ENCODE results near the gene CPNE6. TPM values are rescaled to one million over a fixed set of nuclear protein-coding genes. Genes with fewer than 3 reads are reported as not detected.
A peak's percentile ranks its signal among the peaks of the same experiment; 100 is the strongest.

CPNE6 gene
- total RNA-seq, 1 experiment from 2014 or later: not detected

DNA sequence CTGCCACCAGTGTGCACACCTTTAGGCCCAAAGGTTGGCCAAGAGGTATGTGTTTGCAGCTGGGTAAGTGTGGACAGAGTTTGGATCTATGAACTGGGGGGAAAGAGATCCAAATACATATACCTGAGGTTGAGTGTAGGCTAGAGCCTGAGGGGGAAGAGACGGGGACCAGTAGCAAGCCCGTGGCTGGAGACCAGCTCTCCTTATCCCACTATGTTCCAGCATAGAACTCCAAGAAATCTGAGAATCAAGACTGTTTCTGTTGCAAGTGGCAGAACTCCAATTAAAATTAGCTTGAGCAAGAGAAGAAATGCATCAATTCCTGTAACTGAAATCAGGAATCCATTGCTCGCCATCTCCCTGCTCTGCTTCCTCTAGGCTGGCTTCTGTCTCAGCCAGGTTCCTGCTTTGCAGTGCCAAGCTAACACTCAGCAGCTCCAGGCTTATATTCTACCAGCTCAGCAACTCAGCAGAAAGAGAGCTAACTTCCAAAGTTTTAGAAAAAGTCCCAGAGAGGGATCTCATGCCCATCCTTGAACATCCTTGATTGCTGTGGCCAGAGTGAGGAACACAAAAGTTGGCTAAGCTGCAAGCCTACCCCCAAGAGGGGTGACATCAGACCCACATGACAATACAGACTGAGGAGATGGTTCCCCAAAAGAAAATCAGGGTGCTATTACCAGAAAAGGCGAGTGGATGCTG lies 21.3 kb downstream of the CPNE6 start:
- DNase-seq (ENCODE audit: low spot score): no peak
- TF ChIP-seq, protein P1, sequence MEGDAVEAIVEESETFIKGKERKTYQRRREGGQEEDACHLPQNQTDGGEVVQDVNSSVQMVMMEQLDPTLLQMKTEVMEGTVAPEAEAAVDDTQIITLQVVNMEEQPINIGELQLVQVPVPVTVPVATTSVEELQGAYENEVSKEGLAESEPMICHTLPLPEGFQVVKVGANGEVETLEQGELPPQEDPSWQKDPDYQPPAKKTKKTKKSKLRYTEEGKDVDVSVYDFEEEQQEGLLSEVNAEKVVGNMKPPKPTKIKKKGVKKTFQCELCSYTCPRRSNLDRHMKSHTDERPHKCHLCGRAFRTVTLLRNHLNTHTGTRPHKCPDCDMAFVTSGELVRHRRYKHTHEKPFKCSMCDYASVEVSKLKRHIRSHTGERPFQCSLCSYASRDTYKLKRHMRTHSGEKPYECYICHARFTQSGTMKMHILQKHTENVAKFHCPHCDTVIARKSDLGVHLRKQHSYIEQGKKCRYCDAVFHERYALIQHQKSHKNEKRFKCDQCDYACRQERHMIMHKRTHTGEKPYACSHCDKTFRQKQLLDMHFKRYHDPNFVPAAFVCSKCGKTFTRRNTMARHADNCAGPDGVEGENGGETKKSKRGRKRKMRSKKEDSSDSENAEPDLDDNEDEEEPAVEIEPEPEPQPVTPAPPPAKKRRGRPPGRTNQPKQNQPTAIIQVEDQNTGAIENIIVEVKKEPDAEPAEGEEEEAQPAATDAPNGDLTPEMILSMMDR (conservative IDR thresholded peaks at IDR 0.05; ENCODE audit: low read depth, low read length): no peak
- TF ChIP-seq EZH2 (IDR thresholded peaks at IDR 0.05; ENCODE audit: borderline replicate concordance, low read depth, low read length, poor library complexity, severe bottlenecking): no peak
- ChIA-PET CTCF (interaction anchor here (1.4 kb wide), 1 partner anchor 34 kb away, joined by 3 read pairs; no protein-coding TSS in a partner anchor), POLR2A (ENCODE audit: low non-redundant PET) (interaction anchor here (0.6 to 0.8 kb wide), 2 partner anchors 22 to 171 kb away, joined by 3 to 4 read pairs; partner anchors contain the start of genes DCAF11 and NRL)
- Histone ChIP-seq H3K4me1 (ENCODE audit: insufficient read depth, low read length, poor library complexity, severe bottlenecking) (peaks cover 12% of the 10 kb centered on the region), H3K27ac (ENCODE audit: low read depth, low read length, poor library complexity, severe bottlenecking) (peak overlapping the region; percentile 94), H3K9me3 (ENCODE audit: low read depth, low read length, poor library complexity, severe bottlenecking) (no peaks in the 10 kb centered on the region), H3K36me3 (ENCODE audit: insufficient read depth, low read length, poor library complexity, severe bottlenecking) (no peaks in the 10 kb centered on the region), H3K27me3 (replicated peaks; ENCODE audit: insufficient read depth, low read depth, low read length, poor library complexity) (no peaks in the 10 kb centered on the region), H3K4me3 (ENCODE audit: low read depth, low read length, poor library complexity, severe bottlenecking) (no peak overlapping the region)
- intact Hi-C loops (cut with micrococcal nuclease; ENCODE audit: unreplicated experiment): no loop called here
- no TSS peak for BruUV-seq (replicated peaks)

DNA sequence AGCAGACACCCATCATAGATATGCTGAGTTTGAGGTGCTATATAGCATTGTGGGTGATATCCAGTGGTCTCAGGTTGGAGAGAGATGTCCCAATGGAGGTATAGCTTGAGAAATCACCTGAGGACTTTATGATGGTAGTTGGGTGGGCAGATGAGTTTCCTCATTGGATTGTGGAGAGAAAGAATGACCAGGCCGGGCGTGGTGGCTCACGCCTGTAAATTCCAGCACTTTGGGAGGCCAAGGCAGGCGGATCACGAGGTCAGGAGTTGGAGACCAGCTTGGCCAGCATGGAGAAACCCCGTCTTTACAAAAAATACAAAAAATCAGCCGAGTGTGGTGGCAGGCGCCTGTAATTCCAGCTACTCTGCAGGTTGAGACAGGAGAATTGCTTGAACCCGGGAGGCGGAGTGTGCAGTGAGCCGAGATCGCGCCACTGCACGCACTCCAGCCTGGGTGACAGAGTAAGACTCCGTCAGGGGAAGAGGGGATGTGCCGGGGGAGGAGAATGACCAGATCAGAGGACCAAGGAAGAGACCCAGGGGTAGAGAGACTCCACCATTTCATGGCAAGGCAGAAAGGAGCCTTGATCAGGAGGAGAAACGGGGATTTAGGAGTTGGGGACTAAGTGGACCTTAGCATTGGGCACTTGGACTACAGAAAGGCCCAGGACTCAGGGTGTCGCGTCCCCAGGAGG lies 22.0 kb downstream of the CPNE6 start:
- Histone ChIP-seq H3K36me3 (ENCODE audit: insufficient read depth, low read length, poor library complexity, severe bottlenecking) (peaks cover 3% of the 10 kb centered on the region), H3K9me3 (ENCODE audit: low read depth, low read length, poor library complexity, severe bottlenecking) (no peaks in the 10 kb centered on the region), H3K27me3 (replicated peaks; ENCODE audit: insufficient read depth, low read depth, low read length, poor library complexity) (no peaks in the 10 kb centered on the region), H3K27ac (ENCODE audit: low read depth, low read length, poor library complexity, severe bottlenecking) (peak overlapping the region; percentile 94), H3K4me3 (ENCODE audit: low read depth, low read length, poor library complexity, severe bottlenecking) (peak overlapping the region; percentile 78), H3K4me1 (ENCODE audit: insufficient read depth, low read length, poor library complexity, severe bottlenecking) (peaks cover 12% of the 10 kb centered on the region)
- no peak for DNase-seq (ENCODE audit: low spot score)
- TSS peak; percentile 86 for BruUV-seq (replicated peaks)
- ChIA-PET POLR2A (ENCODE audit: low non-redundant PET) (interaction anchor here (0.6 to 2.2 kb wide), 11 partner anchors 12 to 207 kb away, joined by 3 to 13 read pairs (median 4); partner anchors contain the start of genes DCAF11, EMC9, IRF9 and NOP9), CTCF (interaction anchor here (0.5 to 1.4 kb wide), 6 partner anchors 35 to 719 kb away, joined by 3 to 11 read pairs (median 3); partner anchors contain the start of genes RABGGTA and RIPK3)
- intact Hi-C loops (cut with micrococcal nuclease; ENCODE audit: unreplicated experiment): no loop called here
- TF ChIP-seq EZH2 (IDR thresholded peaks at IDR 0.05; ENCODE audit: borderline replicate concordance, low read depth, low read length, poor library complexity, severe bottlenecking): no peak
- TF ChIP-seq, protein P1 (conservative IDR thresholded peaks at IDR 0.05; ENCODE audit: low read depth, low read length): no peak

DNA sequence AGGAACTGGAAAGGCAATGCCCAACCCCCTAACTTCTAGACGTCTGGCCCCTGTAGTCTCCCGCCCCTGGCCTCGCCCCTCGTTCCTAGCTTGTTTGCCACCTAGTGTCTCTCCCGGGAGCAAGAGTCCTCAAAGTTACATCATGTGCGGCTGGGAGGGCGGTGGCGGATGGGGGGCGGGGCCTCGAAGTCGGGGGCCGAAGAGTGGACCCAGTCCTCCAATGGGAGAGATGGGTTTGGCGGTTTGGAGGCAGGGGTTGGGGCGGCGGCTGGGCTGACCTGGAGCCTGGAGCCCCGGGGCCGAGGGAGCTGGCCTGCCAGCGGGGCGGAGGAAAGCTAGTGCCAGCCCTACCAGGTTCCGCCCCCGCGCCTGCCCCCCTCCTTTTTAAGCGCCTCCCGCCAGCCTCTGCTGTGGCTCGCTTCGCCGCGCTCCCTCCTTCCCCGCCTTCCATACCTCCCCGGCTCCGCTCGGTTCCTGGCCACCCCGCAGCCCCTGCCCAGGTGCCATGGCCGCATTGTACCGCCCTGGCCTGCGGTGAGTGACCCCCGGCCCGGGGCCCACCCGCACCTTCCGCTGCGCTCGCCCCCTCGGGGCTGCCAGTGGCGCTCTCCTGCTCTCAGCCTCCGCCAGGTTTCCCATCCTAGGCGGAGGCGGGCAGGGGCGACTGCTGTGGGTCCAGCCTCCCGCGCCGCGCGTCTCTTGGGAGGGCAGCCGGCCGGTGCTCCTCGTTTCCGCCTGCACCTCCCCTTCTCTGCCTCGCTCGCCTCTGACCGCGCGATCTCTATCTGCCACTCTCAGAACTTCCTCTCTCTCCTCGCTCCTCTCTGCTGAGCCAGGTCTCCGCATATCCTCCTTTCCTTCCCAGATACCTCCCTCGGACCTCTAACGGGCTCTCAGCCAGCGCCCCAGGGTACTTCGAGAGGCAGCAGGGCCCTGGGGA lies 22.8 kb downstream of the CPNE6 start, which contains the start of gene PCK2:
Gene PCK2 (plus strand): TSS at position 411 of the 940 bp plus-strand sequence. CDS start 95 bp downstream, at position 506.
- no peaks in the 10 kb centered on the region for H3K27me3 ChIP-seq (replicated peaks; ENCODE audit: insufficient read depth, low read depth, low read length, poor library complexity)
- TSS peak; percentile 61 for BruUV-seq (replicated peaks)
- ChIA-PET POLR2A (ENCODE audit: low non-redundant PET) (interaction anchor here (0.6 to 2.2 kb wide), 11 partner anchors 8 to 206 kb away, joined by 3 to 13 read pairs (median 4); partner anchors contain the start of genes DCAF11, EMC9, IRF9 and NOP9), CTCF (interaction anchor here (0.5 to 0.7 kb wide), 6 partner anchors 14 to 720 kb away, joined by 3 to 11 read pairs (median 3); partner anchors contain the start of genes RABGGTA and RIPK3)
- peaks cover 11% of the 10 kb centered on the region for H3K36me3 ChIP-seq (ENCODE audit: insufficient read depth, low read length, poor library complexity, severe bottlenecking)
- H3K27ac ChIP-seq (ENCODE audit: low read depth, low read length, poor library complexity, severe bottlenecking): peak within 1 kb of the TSS; percentile 94
- TF ChIP-seq EZH2 (IDR thresholded peaks at IDR 0.05; ENCODE audit: borderline replicate concordance, low read depth, low read length, poor library complexity, severe bottlenecking): no peak
- TF ChIP-seq, protein P1 (conservative IDR thresholded peaks at IDR 0.05; ENCODE audit: low read depth, low read length): 0 out of 2 replicates have a peak, but pooled peaks have one; percentile 9
- peak within 1 kb of the TSS; percentile 78 for H3K4me3 ChIP-seq (ENCODE audit: low read depth, low read length, poor library complexity, severe bottlenecking)
- no peaks in the 10 kb centered on the region for H3K9me3 ChIP-seq (ENCODE audit: low read depth, low read length, poor library complexity, severe bottlenecking)
- DNase-seq (ENCODE audit: low spot score): peak; percentile 94
- intact Hi-C loops (cut with micrococcal nuclease; ENCODE audit: unreplicated experiment): no loop called here
- H3K4me1 ChIP-seq (ENCODE audit: insufficient read depth, low read length, poor library complexity, severe bottlenecking): peaks cover 12% of the 10 kb centered on the region

All from A673 (cell line).